ENCODE measurements around the gene ADORA1.

ADORA1 gene

DNA sequence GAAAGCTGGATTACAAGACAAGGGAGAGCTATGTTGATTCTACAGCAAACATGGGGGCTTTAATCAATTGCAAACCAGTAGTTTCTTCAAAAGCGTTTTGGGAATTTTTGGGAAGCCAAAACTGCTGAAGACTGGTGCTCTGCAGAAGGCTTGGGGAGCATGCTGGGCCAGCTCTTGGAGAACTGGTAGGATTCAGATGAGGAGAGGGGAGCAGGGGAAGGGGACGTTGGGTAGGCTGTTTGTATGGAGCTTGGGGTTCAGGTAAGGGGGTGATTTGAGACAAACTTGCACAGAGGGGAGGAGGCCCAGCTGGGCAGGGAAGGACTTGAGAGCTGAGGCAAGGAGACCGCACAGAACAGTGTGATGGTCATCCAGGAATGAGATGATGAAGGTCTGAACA lies 39.1 kb upstream of the ADORA1 start:
- H3K4me3 ChIP-seq (ENCODE audit: low read depth, low read length): no peak overlapping the region
- TF ChIP-seq, protein P1, sequence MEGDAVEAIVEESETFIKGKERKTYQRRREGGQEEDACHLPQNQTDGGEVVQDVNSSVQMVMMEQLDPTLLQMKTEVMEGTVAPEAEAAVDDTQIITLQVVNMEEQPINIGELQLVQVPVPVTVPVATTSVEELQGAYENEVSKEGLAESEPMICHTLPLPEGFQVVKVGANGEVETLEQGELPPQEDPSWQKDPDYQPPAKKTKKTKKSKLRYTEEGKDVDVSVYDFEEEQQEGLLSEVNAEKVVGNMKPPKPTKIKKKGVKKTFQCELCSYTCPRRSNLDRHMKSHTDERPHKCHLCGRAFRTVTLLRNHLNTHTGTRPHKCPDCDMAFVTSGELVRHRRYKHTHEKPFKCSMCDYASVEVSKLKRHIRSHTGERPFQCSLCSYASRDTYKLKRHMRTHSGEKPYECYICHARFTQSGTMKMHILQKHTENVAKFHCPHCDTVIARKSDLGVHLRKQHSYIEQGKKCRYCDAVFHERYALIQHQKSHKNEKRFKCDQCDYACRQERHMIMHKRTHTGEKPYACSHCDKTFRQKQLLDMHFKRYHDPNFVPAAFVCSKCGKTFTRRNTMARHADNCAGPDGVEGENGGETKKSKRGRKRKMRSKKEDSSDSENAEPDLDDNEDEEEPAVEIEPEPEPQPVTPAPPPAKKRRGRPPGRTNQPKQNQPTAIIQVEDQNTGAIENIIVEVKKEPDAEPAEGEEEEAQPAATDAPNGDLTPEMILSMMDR (IDR thresholded peaks at IDR 0.05; ENCODE audit: control insufficient read depth, extremely low read depth, insufficient read depth): no peak
- DNase-seq (ENCODE audit: low read depth): no peak

DNA sequence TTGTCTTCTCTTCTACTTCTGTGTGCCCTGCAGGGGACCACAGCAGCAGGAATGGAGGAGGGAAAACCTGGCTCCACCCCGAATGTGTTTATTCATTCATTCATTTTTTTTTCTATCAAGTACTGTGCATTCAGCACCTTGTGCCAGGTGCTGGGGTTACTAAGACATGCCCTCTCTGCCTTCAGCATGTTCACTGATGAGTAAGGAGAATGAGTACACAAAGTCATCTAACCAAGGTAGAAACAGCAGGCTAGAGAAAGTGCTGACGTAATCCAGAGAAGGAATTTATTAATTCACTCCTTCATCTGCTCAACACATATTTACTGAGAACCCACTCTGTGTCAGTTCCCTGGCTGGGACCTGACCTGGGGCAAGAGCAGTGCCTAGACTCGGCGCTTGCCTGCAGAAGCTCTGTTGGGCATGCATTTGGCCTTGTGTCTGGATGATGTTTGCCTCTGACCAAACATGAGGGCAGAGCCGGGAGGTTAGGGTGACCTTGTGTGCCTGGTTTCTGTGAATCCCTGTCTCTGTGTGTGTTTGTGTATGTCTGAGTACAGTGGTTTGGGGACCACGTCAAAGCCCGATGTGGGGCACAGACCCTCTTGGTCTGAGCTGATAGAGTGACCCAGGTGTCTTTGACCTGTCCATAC lies 38.4 kb upstream of the ADORA1 start:
- no peak for DNase-seq (ENCODE audit: low read depth)
- TF ChIP-seq, protein P1 (IDR thresholded peaks at IDR 0.05; ENCODE audit: control insufficient read depth, extremely low read depth, insufficient read depth): no peak
- H3K4me3 ChIP-seq (ENCODE audit: low read depth, low read length): no peak overlapping the region

DNA sequence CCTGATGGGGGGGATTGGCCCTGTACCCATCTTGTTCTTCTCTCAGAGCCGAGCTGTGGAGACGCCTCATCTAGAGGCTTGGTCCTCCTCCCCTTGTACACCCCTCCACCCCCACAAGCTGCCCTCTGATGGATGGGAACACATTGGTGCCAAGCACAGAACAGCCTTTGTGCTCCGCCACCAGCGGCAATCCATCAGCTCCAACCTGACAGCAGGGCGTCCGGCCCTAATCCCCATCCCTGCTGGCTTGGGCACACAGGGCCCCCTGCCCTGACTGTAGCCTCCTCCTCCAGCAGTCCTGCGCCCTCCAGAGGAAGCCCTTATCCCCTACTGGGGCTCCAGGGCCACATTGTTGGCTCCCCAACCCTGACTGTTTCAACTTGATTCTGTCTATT lies 37.9 kb upstream of the ADORA1 start:
- TF ChIP-seq, protein P1 (IDR thresholded peaks at IDR 0.05; ENCODE audit: control insufficient read depth, extremely low read depth, insufficient read depth): no peak
- DNase-seq (ENCODE audit: low read depth): no peak
- no peak overlapping the region for H3K4me3 ChIP-seq (ENCODE audit: low read depth, low read length)

DNA sequence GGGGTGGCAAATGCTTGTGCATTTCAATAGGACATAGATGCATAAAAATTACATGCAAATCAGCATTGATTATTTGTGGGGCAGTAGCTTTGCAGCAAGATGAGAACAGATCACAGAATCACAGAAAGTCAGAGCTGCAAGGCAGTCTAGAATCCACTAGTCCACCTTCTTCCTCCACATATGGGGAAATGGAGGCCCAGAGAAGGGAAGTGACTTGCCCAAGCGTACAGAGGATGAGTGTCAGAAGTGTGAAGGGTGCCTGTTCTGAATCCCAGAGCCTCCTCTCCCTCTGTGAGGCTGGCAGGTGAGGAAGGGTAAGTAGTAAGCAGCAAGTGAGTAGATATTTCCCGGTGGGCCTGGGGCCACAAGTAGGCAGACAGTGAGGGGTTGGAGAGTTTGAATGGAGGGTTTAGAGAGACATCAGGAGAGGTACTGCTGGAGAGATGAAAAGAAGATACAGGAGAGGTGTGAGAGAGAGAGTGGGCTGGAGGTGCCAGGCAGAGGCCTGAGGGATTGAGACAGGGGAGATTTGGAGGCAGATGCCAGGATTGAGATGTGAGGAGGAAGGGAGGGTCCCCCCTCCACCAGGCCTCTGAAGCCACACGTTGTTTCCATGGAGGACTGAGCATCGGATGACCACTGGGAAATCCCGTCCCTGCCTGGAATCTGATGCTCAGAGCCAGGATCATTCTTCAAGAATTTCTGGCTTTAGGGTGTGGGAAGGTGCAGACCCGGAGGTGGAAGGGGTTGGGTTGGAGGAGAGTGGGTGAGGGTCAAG lies 36.9 kb upstream of the ADORA1 start:
- H3K4me3 ChIP-seq (ENCODE audit: low read depth, low read length): no peak overlapping the region
- TF ChIP-seq, protein P1 (IDR thresholded peaks at IDR 0.05; ENCODE audit: control insufficient read depth, extremely low read depth, insufficient read depth): no peak
- DNase-seq (ENCODE audit: low read depth): no peak

DNA sequence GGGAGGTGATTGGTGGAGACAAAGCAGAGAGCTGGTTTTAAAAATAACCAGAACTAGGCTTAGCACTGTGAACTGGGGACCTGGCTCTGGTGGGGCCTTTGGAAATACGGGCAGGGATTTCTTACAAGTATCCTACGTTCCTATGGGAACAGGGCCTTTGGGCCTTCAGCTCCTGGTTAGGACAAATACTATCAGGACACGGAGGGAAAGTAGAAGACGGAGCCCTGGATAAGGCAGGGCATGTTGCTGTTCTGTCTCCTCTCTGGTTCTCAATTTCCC lies 36.4 kb upstream of the ADORA1 start:
- DNase-seq (ENCODE audit: low read depth): no peak
- TF ChIP-seq, protein P1 (IDR thresholded peaks at IDR 0.05; ENCODE audit: control insufficient read depth, extremely low read depth, insufficient read depth): no peak
- H3K4me3 ChIP-seq (ENCODE audit: low read depth, low read length): no peak overlapping the region

DNA sequence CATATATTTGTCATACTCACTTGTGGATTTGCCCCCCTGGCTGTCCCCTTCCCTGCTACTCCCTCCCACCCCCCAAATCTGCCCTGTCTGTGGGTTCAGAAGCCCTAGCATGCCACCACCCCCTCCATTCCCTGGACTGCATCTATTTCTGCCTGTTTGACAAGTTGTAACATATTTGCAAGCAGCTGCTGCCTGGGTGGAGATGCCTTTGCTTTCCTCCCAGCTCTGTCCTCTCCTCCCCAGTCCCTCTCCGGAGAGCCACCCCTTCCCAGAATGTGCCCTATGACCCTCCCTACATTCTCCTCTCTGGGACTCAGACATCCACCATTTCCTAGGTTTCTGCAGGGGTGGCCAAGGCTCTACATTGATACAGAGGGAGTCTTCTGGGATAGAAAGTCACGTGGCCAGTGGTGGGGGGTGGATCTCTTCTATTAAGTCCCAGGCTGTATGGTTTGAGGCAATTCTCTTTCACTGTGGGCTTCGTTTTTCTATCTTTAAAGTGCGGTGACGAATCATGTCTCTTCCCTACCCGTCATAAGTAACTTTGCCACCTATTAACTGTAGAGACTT lies 35.7 kb upstream of the ADORA1 start:
- no peak for DNase-seq (ENCODE audit: low read depth)
- TF ChIP-seq, protein P1 (IDR thresholded peaks at IDR 0.05; ENCODE audit: control insufficient read depth, extremely low read depth, insufficient read depth): no peak
- no peak overlapping the region for H3K4me3 ChIP-seq (ENCODE audit: low read depth, low read length)
